Hematopoietic multipotent progenitor cell treated with erythropoietin and hydrocortisone succinate and interleukin-3 and kit ligand, for 6 days (in vitro differentiated cells): ENCODE measurements around the gene TGM1.

Source experiments
- DNase-seq: peaks from one replicate; pipeline ENCODE4 v3.0.0-alpha.2; 2015

TGM1 gene

DNA sequence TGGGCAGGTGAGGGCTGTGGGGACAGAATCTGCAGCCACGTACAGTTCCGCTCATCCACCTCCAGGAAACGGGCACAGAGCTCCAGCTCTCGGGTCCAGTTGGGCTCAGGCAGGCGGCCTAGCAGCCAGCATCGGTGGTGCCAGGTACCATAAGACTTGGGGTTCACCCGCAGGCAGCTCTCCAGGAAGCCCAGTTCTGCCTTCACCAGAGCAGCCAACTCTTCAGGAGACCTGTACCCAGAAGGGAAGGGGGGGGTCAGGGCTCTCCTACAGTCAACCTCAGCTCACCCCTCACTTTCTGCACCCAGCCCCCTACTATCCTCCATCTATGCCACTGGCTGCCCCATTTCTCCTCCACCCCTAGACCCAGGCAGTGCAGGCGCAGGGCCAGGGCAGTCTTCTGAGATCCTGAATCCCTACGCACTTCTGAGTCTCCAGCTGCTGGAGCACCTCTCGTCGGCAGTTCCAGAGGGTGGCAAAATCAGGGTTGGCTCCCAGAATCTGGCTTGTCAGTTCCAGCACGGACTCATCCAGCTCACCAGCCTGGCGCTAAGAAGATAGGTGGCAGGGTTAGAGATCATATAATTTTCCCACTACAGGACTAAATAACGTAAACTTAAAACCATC, 7.0 kb upstream of the TGM1 start:
- no peak for DNase-seq

DNA sequence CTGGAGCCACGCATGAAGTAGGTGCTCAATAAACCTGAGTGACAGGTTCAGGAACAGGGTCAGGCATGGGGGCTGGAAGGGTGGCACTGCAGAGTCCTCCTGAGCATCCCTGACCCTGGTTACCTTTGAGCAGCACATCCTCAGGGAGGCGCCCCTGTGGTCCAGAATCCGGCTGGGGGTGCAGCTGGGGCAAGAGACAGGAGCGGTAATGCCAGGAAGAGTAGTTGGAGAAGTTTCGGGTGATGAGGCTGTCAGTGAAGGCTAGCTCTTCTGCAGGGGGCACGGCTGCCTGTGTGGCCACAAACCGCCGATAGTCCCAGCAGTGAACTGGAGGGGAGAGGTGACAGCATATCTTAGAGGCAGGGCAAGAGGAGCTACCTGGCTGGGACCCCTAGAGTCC, 6.4 kb upstream of the TGM1 start:
- DNase-seq = no peak

DNA sequence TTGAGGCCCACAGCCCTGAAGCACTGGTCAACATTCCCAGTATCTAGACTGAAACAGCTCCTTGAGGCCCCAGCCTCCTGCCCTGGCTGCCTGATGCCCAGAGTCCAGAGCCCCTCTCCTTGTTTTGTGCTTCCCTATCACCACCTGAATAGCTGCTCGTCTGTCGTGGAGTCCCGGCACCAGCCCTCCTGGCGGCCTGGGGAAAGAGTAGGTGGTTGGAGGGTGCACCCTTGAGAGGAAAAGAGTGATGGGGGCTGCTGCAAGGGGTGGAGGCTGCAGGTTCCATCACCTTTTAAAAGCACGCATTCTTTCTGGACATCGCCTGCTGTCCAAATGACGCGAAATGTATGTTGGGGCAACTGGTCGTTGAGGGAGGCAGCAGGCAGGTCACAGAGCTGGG, 5.2 kb upstream of the TGM1 start:
- DNase-seq = no peak

DNA sequence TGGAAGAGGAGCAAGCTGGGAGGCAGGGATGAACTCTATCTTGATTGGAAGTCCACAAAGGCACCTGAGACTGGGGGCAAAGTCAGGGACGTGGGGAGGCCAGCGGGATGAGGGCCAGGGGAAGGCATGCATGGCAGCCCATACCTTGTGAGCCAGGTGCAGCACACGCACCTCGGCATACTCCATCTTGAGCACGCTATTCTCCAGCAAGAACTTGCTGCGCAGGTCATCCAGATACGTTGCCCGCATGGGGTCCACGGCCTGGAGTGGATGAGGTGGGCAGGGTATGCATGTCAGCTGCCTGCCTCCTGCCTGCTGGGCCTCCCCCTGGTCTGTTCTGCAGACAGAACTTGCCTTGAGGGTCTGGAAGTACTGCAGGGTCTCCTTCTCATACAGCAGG, 4.5 kb upstream of the TGM1 start:
- DNase-seq = no peak

DNA sequence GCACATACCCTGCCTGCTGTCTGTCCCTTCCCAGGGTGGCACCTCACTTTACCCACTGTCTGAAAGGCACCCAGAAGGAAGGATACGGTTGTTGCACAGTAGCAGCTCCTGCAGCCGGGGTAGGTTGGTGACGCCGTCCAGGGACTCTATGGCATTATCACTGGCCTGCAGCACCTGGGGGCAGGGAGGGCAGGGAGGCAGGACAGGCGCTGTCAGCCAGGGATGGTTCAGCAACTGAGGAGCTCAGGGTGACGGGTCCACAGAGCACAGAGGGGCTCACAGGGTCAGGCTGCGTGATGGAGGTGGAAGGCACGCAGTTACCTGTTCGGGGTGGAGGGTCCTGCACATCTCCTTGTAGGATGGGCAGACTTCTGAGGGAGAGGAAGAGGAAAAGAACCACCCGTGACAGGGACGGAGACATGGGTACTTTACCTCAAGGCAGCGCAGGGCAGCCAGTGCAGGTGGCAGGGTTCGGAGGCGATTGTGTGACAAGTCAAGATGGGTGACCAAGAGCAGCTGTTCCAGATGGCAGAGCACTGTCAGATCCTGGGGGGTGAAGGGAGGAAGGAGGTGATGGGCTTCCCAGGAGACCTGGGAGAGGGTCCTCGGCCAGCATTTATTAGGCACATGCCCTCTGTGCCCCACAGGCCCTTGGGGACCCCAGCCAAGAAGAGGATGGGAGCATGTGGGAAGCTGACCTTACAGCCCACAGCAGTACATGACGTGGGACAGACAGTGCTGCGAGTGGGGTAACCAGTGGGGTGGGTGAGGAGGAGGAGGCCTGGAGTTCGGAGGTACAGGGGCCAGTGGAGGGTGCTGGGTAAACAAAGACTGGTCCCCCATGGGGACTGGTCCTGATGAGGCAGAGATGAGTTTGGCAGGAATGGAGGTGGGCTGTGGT, 3.6 kb upstream of the TGM1 start:
- DNase-seq = no peak

DNA sequence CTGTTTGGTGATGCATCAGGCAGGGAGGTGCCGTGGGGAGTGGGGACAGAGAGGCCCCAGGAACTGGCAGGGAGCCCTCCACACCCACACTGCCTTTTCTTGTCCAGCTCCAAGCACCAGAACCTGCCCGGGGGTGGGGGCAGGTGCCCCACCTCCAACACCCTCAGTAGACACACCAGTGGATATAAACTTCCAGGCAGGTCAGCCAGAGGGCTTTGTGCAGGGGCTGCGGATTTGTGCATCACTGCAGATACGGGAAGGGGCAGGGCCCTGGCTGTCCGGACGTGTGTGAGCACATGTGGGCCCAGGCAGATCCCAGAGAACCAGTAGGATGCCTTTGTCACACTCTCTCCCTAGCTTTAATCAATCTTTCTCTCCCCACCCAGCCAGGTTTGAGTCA, 1.3 kb upstream of the TGM1 start:
- no peak for DNase-seq

DNA sequence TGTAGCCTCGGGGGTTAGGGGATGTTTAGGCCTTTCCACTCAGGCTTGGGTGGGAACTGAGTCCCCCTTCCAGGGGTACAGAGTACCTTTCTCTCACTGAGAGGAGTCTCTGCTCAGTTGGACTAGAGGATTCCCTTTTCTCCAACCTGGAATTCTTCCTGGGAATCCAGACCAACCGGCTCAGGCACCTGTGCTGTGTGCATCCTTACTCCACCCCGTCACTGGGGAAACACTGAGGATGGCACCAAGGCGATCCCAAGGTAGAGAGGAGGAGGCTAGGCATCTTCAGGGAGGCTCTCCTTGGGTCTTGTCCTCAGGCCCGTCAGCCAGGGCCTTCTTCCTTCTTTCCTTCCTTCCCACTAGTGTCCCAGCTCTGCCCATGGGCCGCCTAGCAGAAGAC, 871 bp upstream of the TGM1 start:
- no peak for DNase-seq

DNA sequence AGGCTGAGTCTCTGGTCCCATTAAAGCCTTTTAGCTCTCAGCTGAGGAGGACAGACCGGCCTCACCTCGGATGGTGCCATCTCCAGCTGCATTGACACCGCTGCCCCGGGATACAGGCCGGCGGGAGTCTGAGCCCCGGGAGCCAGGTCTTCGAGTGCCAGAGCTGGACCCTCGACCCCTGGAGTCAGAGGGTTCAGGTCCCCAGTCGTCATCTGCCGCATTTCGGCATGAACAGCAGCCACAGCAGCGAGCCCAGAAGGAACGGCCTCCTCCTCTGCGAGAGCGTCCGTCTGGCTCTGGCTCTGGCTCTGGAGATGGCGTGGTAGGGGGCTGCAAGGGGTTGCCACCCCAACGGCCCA, 1.0 kb downstream of the TGM1 start:
- DNase-seq = no peak

DNA sequence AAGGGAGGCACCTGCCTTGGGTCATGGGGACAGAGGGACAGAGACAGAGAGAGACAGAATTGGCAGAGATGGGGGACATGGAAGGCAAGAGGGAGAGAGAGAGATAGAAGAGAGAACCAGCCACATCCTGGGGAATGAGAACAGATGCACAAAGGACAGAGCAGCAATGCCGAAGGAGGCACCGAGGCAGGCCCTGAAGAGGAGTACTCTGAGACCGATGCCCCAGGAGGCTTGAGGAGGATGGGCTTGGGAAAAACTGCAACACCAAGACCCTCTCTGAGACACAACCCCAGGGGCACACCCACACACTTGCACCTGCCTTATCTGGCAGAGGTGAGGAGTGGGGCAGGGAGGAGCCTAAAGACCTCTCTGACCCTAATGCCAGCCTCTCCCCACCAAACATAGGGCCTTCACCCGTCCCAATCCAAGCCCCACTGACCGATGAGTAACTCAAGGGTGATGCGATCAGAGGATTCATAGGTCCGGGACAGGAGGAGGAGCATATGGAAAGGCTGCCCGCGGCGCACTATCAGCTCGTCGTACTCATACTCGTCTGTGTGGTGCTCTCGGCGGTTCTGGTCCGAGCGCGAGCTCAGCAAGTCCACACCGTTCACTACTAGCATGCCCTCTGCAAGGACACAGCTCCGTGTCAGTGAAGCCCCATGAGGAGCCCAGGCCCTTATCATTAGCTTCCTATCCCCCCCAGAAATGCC, 1.6 kb downstream of the TGM1 start:
- DNase-seq = no peak

DNA sequence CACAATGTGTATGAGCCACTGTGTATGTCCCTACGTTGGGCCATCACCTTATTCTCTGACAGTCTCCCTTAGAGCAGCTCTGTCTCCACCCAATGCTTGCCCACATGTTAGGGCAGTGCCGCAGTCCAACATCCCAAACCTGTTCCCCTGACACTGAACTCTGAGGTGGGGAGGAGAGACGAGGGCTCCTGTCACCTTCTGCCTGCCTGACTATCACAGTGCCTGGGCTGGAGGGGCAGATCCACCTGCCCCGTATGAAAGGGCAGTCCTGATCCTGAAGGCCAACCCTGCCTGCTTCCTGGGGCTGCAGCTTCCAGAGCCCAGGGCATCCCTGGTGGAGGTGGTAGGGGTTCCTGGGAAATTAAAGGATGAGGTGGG, 2.2 kb downstream of the TGM1 start:
- DNase-seq = no peak

DNA sequence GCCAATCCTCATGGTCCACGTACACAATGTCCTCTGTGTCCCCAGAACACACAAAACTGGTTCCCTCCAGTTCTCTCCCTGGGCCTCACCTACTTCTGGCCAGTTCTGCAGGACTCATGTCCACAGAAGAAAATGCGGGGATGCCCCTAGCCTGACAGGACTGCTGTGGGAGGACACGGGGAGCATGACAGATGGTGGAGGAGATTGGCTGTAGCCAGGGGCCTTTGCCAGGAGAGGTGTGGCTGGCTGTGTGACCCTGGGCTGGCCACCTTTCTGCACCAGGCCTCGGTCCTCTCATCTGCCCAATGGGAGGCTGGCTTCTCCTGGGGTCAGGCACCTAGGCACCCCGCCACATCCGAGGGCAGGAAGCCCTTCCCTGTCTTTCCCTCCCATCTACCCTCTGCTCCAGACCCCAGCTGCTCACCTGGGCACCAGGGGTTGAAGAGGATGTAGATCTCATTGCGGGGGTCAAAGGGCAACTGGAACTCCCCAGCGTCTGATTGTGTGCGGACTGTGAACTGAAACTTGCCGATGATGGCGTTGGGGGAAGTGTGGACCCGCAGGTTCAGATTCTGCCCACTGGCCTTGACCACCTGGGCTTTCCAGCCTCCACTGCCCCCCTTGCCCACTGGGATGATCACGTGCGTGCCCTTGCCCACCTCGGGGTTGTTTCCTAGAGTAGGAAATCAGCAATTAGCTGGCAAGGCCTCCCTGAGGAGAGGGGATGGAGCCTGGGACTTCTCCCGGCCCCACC, 2.8 kb downstream of the TGM1 start:
- no peak for DNase-seq

DNA sequence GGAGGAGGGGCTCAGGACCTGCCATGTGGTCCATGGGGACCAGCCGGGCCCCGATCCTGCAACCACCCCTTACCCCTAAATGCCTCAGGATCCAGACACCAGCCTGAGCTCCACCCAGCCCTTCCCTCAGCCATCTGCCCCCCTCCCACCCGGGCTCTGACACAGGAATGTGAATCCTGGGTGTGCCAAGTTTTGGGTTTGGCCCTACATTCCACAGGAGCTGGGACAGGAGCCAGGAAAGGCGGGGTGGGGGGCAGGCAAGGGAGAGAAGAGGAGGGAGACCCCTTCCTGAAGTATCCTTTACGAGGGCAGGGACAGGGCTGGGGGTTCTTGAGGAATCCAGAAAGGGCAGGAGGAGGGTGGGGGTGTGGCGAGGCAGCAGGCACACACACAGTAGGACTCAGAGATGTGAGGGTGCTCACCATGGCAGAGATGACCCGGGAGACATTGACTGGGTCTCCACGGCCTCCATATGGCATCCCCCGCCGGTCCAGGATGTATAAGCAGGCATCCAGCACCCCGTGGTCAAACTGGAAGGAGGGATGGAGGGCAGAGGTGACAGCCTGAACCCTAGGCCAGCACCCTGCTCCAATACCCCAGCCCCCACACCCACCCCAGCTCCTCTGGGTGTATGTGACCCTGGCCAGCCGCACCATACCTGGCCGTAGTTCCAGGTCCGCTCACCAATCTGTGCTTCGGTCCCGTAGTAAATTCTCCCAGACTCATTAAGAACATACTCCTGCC, 3.5 kb downstream of the TGM1 start:
- DNase-seq = no peak

DNA sequence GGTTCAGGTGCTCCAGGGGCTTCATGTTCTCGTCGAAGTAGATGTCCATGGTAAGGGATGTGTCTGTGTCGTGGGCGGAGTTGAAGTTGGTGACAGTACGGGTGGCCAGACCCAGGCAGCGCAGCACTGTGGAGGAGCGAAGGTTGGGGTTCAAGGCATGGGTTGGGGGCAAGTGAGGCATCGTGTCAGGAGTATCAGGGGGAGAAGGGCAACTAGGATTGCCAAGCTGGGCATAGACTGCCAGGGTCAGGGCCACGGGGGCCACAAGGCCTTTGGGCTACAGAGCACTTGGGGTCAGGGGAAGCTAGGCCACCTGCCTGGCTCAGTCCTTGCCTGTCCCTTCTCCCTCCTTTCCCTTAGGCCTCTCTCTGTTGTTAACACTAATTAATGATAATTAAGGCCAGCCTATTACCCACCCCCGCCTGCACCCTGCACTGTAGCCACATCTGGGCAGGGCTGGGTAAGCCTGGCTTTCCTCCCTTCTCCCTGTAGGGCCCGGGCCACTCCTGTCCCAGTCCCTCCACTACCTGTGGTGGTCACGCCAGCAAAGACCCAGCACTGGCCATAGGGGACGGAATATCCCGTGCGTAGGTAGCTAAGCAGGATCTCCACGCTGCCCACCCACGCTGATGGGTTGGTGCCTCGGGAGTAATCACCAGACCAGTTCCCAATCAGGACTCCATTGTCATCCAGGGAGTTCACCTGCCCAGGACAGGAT, 4.3 kb downstream of the TGM1 start:
- DNase-seq = no peak

DNA sequence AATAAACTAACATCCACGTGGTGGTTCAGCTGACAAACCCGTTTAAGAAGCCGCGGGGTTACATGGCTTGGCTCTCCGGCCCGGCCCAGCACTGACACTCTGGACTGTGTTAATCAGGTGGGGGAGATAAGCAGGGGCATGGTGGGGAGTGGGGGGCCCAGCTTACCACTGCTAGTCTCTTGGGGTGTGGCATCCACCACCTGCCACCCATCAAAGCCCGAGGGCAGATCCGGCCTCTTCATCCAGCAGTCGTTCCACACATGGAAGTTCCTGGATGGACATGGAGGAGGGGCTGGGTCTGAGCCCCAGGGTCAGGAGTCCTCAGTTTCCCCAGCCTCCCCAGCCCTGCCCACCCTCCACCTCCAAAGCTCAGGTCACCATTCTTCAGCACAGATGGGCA, 4.9 kb downstream of the TGM1 start:
- no peak for DNase-seq

DNA sequence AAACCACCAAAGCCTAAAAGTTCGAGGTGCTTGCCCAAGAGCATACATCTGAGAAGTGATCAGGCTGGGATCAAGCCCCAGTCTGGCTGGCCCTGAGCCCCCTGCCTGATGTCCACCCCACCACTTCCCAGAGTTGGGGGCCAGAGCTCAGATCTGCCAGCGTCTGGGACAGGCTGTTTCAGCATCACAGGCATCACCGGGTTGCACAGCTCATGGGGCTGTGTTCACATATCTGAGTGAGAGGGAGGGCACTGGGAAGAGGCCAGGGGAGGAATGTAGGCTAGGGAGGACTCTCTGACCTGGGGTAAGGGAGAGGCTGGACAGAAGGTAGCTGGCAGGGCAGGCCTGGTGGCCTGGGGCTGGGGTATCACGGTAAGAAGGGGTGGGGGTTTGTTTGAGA, 6.0 kb downstream of the TGM1 start:
- no peak for DNase-seq

DNA sequence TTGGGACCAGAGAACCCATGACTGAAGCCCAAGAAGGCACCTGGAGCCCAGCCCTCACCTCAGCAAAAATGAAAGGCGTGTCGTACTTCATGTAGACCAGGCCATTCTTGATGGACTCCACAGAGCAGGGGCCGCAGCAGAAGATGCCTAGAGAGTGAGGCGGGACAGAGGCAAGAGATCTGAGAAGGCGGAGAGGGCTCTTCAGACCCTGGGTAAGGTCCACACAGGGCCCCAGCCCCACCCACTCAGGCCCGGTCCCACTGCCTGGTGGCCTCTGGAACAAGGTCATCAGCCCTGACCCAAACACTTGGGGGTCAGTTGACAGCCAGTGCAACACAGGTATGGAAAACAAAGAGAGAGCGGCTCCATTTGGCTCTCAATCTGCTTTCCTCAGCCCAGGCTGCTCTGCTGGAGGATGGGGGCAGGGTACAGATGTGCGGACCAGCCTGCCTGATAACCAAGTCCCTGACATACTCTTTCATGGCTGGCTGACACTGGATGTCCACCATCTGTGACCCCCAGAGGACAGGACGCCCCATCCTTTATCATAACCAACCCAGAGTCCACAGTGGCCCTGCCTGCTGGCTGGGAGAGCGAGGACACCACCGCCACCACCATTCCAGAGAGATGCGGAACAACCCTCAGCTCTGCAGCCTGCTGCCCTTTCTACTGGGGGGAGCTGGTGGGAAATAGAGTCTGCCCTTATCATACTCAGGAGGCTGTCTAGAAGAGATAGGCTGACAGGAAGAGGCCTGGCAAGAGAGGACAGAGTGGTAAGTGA, 6.9 kb downstream of the TGM1 start:
- peak; percentile 90 for DNase-seq

DNA sequence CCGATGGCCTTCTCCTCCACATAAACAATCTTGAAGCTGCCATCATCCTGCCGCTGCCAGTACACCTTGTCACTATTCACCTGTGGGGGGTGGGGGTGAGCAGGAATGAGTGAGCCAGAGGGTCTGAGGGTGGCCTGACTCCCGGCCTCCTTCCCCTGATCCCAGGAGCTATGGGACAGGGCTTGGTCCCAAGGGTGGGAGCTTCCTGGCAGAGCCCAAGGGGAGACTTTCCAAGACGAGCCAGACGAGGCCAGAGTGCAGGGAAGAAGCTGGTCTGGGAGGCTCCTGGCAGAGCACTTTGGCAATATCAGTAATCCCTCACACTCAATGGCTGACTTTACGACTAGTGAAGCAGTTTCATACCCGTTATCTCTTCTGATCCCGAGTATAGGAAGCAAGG, 7.5 kb downstream of the TGM1 start:
- no peak for DNase-seq

DNA sequence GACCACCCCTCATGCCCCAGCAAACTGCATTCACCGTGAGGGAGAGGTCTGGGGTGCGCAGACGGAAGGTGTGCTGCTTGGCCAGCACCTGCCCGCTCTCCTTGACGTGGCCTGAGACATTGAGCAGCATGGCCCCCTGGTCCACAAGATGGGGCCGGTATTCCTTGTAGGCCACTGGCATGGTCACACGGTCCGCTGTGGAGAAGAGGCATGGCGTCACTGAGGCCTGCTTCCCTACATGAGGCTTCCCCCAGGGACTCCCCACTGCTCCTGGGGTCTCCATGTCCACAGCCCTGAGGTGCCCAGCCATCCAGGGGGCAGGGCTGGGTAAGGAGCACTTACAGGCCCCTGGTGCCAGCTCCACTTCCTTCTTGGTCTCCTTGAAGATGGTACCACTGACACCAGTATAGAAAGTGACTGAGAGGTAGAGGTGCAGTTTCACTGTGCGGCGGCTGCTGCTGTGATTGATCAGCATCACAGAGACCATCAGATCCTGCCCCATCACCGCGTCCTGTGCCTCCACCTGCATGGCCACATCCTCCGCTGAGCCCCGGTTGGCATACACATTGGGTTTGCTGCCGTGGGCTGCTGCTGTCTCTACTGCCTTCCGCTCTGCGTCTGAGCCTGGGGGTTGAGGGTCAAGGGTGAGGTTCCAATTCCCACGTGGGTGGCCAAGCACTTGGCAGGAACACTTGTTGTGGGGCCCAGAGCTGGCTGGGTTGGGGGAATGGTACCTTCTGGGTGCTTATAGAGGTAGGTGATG, 8.2 kb downstream of the TGM1 start:
- no peak for DNase-seq

DNA sequence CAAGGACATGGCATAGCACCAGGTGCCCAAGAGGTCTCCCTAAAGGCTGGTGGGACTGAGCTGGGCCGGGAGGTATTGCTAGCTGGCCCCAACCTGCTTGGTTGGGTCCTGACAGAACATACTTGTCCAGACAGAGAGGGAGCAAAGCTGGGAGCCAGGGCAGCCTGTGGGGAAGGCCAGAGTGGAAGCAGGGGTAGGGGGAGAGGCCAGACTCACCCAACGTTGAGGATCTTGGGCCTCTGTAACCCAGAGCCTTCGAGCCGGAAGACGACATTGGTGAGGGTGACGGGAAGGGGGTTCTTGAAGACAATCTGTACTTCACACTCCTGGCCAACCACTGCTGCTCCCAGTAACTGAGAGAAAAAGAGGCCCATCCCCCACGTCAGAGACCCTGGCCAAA, 9.0 kb downstream of the TGM1 start:
- DNase-seq = no peak
